SK-N-SH (cell line): Measurements from ENCODE around the gene DAB1.

Experiments used
- MEF2A ChIP-seq: IDR thresholded peaks from 2 replicates; pipeline ENCODE4 v1.4.0; 2012; ENCODE audit warnings: low read depth, borderline replicate concordance
- NFIC ChIP-seq: IDR thresholded peaks from 2 replicates; pipeline ENCODE4 v1.4.0; 2012; ENCODE audit warnings: borderline replicate concordance
- NRF1 ChIP-seq: IDR thresholded peaks from 2 replicates; pipeline ENCODE4 v1.6.1; 2012; ENCODE audit warnings: low read depth, mild to moderate bottlenecking, low read length
- RAD21 ChIP-seq: IDR thresholded peaks from 2 replicates; pipeline ENCODE4 v1.6.1; 2012; ENCODE audit warnings: mild to moderate bottlenecking, low read length
- SIN3A ChIP-seq: IDR thresholded peaks from 2 replicates; pipeline ENCODE4 v1.6.1; 2012; ENCODE audit warnings: low read depth, mild to moderate bottlenecking, low read length, moderate library complexity, borderline replicate concordance
- TAF1 ChIP-seq: IDR thresholded peaks from 2 replicates; pipeline ENCODE4 v1.6.1; 2012; ENCODE audit warnings: low read depth, mild to moderate bottlenecking, low read length, moderate library complexity, borderline replicate concordance
- TCF12 ChIP-seq: IDR thresholded peaks from 2 replicates; pipeline ENCODE4 v1.4.0; 2012
- TF ChIP-seq, protein P1 (sequence below): fragments of 200-600 bp; sonication (generic); IDR thresholded peaks from 2 replicates; pipeline ENCODE4 v1.6.1; 2017; ENCODE audit warnings: antibody characterized with exemption, mild to moderate bottlenecking, moderate library complexity
- TF ChIP-seq, protein P2 (sequence below): IDR thresholded peaks from 2 replicates; pipeline ENCODE4 v1.6.1; 2012; ENCODE audit warnings: mild to moderate bottlenecking, low read depth, low read length, moderate library complexity
- TF ChIP-seq, protein P3 (sequence below): IDR thresholded peaks from 2 replicates; pipeline ENCODE4; 2012
- TF ChIP-seq, protein P4 (sequence below): IDR thresholded peaks from 2 replicates; pipeline ENCODE4 v1.4.0; 2012; ENCODE audit warnings: low read depth
- TF ChIP-seq, protein P5 (sequence below): fragments of 150-350 bp; IDR thresholded peaks from 2 replicates; pipeline ENCODE4 v1.6.1; 2017; ENCODE audit warnings: antibody characterized with exemption, low read length, low read depth, borderline replicate concordance

DNA sequence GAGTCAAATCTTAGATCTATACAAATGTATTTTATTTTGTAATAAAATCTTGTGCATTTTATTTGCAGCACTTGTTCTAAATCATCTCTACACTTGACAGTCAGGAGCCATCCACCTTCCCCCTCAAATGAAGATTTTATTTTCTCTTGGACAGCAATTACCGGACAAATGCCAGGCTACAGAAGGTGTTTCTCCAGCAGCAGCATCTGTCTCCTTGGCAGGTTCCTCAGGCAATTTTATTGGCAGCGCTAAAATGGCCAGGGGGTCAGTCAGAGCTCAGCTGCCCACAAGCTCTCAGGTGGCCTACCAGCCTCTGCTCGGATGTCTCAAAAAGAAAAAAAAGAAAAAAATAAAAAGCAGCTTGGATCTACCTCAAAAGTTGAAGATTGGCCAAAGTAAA, 107.6 kb downstream of the DAB1 start:
- TF ChIP-seq, protein P1, sequence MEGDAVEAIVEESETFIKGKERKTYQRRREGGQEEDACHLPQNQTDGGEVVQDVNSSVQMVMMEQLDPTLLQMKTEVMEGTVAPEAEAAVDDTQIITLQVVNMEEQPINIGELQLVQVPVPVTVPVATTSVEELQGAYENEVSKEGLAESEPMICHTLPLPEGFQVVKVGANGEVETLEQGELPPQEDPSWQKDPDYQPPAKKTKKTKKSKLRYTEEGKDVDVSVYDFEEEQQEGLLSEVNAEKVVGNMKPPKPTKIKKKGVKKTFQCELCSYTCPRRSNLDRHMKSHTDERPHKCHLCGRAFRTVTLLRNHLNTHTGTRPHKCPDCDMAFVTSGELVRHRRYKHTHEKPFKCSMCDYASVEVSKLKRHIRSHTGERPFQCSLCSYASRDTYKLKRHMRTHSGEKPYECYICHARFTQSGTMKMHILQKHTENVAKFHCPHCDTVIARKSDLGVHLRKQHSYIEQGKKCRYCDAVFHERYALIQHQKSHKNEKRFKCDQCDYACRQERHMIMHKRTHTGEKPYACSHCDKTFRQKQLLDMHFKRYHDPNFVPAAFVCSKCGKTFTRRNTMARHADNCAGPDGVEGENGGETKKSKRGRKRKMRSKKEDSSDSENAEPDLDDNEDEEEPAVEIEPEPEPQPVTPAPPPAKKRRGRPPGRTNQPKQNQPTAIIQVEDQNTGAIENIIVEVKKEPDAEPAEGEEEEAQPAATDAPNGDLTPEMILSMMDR, result no peak
- TF ChIP-seq SIN3A, result no peak
- no peak for TF ChIP-seq NRF1
- no peak for TF ChIP-seq TCF12
- TF ChIP-seq RAD21, result no peak
- TF ChIP-seq, protein P2, sequence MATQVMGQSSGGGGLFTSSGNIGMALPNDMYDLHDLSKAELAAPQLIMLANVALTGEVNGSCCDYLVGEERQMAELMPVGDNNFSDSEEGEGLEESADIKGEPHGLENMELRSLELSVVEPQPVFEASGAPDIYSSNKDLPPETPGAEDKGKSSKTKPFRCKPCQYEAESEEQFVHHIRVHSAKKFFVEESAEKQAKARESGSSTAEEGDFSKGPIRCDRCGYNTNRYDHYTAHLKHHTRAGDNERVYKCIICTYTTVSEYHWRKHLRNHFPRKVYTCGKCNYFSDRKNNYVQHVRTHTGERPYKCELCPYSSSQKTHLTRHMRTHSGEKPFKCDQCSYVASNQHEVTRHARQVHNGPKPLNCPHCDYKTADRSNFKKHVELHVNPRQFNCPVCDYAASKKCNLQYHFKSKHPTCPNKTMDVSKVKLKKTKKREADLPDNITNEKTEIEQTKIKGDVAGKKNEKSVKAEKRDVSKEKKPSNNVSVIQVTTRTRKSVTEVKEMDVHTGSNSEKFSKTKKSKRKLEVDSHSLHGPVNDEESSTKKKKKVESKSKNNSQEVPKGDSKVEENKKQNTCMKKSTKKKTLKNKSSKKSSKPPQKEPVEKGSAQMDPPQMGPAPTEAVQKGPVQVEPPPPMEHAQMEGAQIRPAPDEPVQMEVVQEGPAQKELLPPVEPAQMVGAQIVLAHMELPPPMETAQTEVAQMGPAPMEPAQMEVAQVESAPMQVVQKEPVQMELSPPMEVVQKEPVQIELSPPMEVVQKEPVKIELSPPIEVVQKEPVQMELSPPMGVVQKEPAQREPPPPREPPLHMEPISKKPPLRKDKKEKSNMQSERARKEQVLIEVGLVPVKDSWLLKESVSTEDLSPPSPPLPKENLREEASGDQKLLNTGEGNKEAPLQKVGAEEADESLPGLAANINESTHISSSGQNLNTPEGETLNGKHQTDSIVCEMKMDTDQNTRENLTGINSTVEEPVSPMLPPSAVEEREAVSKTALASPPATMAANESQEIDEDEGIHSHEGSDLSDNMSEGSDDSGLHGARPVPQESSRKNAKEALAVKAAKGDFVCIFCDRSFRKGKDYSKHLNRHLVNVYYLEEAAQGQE, result no peak
- no peak for TF ChIP-seq TAF1
- TF ChIP-seq, protein P3, sequence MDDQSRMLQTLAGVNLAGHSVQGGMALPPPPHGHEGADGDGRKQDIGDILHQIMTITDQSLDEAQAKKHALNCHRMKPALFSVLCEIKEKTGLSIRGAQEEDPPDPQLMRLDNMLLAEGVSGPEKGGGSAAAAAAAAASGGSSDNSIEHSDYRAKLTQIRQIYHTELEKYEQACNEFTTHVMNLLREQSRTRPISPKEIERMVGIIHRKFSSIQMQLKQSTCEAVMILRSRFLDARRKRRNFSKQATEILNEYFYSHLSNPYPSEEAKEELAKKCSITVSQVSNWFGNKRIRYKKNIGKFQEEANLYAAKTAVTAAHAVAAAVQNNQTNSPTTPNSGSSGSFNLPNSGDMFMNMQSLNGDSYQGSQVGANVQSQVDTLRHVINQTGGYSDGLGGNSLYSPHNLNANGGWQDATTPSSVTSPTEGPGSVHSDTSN, result no peak
- TF ChIP-seq NFIC, result no peak
- TF ChIP-seq, protein P4, sequence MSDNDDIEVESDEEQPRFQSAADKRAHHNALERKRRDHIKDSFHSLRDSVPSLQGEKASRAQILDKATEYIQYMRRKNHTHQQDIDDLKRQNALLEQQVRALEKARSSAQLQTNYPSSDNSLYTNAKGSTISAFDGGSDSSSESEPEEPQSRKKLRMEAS, result no peak
- TF ChIP-seq MEF2A, result no peak
- TF ChIP-seq, protein P5, sequence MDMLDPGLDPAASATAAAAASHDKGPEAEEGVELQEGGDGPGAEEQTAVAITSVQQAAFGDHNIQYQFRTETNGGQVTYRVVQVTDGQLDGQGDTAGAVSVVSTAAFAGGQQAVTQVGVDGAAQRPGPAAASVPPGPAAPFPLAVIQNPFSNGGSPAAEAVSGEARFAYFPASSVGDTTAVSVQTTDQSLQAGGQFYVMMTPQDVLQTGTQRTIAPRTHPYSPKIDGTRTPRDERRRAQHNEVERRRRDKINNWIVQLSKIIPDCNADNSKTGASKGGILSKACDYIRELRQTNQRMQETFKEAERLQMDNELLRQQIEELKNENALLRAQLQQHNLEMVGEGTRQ, result no peak
